ENCODE results near the gene VWA3A. TPM values are rescaled to one million over a fixed set of nuclear protein-coding genes. Genes with fewer than 3 reads are reported as not detected.

Gene VWA3A
- total and polyA plus RNA-seq, 8 donors, result 0.30 to 0.37 TPM; not detected in 6

GRCh38 chr16:22093331-22093730 is 990 bp downstream of the VWA3A start:
- H3K4me1 ChIP-seq, result peaks cover 0 to 7% (median 0%) of the 10 kb centered on the region in 4 donors
- H3K4me3 ChIP-seq, result no peak overlapping the region
- DNase-seq, result no peak
- no peak overlapping the region for H3K27ac ChIP-seq
- WGBS, 5 donors, result 78 to 87% (median 85%) methylated on average over 3 of the region's 3 CpGs
- H3K27me3 ChIP-seq, result peaks cover 0 to 26% (median 0%) of the 10 kb centered on the region in 3 donors
- no peaks in the 10 kb centered on the region for H3K36me3 ChIP-seq
- intact Hi-C loops (cut with DNase I; ENCODE audit: low total_unique reads), result no loop called here
- no peak for TF ChIP-seq CTCF (IDR thresholded peaks at IDR 0.05)
- TF ChIP-seq POLR2AphosphoS5 (IDR thresholded peaks at IDR 0.05), result no peak
- TF ChIP-seq POLR2A (IDR thresholded peaks at IDR 0.05), result no peak
- TF ChIP-seq EP300 (IDR thresholded peaks at IDR 0.05), result no peak
- no peaks in the 10 kb centered on the region for H3K9me3 ChIP-seq

- no peaks in the 10 kb centered on the region for H3K36me3 ChIP-seq
- TF ChIP-seq POLR2A (IDR thresholded peaks at IDR 0.05) (no peak), CTCF (IDR thresholded peaks at IDR 0.05) (no peak), POLR2AphosphoS5 (IDR thresholded peaks at IDR 0.05) (no peak), EP300 (IDR thresholded peaks at IDR 0.05) (no peak)
- H3K4me3 ChIP-seq, result no peak overlapping the region
- H3K9me3 ChIP-seq, result no peaks in the 10 kb centered on the region
- DNase-seq, result no peak
- H3K27ac ChIP-seq, result no peak overlapping the region
- peaks cover 0 to 7% (median 0%) of the 10 kb centered on the region in 4 donors for H3K4me1 ChIP-seq
- intact Hi-C loops (cut with DNase I; ENCODE audit: low total_unique reads), result no loop called here
- 64 to 66% (median 65%) methylated on average over 3 of the region's 3 CpGs for WGBS, 5 donors
- peaks cover 0 to 26% (median 0%) of the 10 kb centered on the region in 3 donors for H3K27me3 ChIP-seq
Observed at GRCh38 chr16:22093996-22094395, 1.7 kb downstream of the VWA3A start.

GRCh38 chr16:22098405-22099255 is 6.3 kb downstream of the VWA3A start:
- WGBS, 5 donors, result 45 to 51% (median 48%) methylated on average over 8 of the region's 8 CpGs
- Histone ChIP-seq H3K36me3 (no peaks in the 10 kb centered on the region), H3K27me3 (peaks cover 0 to 26% (median 0%) of the 10 kb centered on the region in 3 donors), H3K27ac (no peak overlapping the region), H3K4me1 (no peaks in the 10 kb centered on the region), H3K4me3 (no peak overlapping the region), H3K9me3 (no peaks in the 10 kb centered on the region)
- intact Hi-C loops (cut with DNase I; ENCODE audit: low total_unique reads), result no loop called here
- TF ChIP-seq EP300 (IDR thresholded peaks at IDR 0.05), result no peak
- TF ChIP-seq POLR2A (IDR thresholded peaks at IDR 0.05), result no peak
- peak in 5 of 7 experiments; percentile 15 to 55 (median 44) for TF ChIP-seq CTCF (IDR thresholded peaks at IDR 0.05)
- no peak for TF ChIP-seq POLR2AphosphoS5 (IDR thresholded peaks at IDR 0.05)
- DNase-seq, result peak in 1 of 2 donors; percentile 72

GRCh38 chr16:22099256-22099975 is 7.1 kb downstream of the VWA3A start:
- intact Hi-C loops (cut with DNase I; ENCODE audit: low total_unique reads), result no loop called here
- H3K9me3 ChIP-seq, result no peaks in the 10 kb centered on the region
- no peaks in the 10 kb centered on the region for H3K4me1 ChIP-seq
- 77 to 83% (median 78%) methylated on average over 9 of the region's 9 CpGs for WGBS, 5 donors
- DNase-seq, result no peak
- peaks cover 0 to 26% (median 0%) of the 10 kb centered on the region in 3 donors for H3K27me3 ChIP-seq
- peak in 1 of 7 experiments; percentile 2 for TF ChIP-seq CTCF (IDR thresholded peaks at IDR 0.05)
- TF ChIP-seq EP300 (IDR thresholded peaks at IDR 0.05), result no peak
- H3K36me3 ChIP-seq, result no peaks in the 10 kb centered on the region
- no peak overlapping the region for H3K4me3 ChIP-seq
- no peak overlapping the region for H3K27ac ChIP-seq

Measured in stomach (tissue), 9 donors.